ENCODE results near the gene CEACAM16.

- TF ChIP-seq CTCF (IDR thresholded peaks at IDR 0.05 in 8 of 11, conservative IDR thresholded peaks at IDR 0.05 in 3 of 11) (no peak), POLR2A (IDR thresholded peaks at IDR 0.05) (no peak)
Measured at GRCh38 chr19:44745887-44746600, 47.1 kb downstream of the CEACAM16 start.
